GM23338 (cell line): ENCODE data around the gene WARS2. TPM values are rescaled to one million over a fixed set of nuclear protein-coding genes. Genes with fewer than 3 reads are reported as not detected.

Experiments
- ATAC-seq: fragments of 200-7000 bp; cut with Tn5 transposase; 3 replicates; pipeline ENCODE4 v1.9.1; 2020
- DNase-seq: peaks from one replicate; pipeline ENCODE4 v3.0.0-alpha.2; 2015; ENCODE audit warnings: low spot score
- H2AFZ ChIP-seq: fragments of 200-600 bp; sonication (generic); 2 replicates; pipeline ENCODE4 v1.8.0; 2016; ENCODE audit warnings: antibody characterized with exemption, mild to moderate bottlenecking, moderate library complexity
- H3F3A ChIP-seq: fragments of 200-600 bp; sonication (generic); replicated peaks from 2 replicates; pipeline ENCODE4 v1.8.0; 2017; ENCODE audit warnings: antibody characterized with exemption, mixed run types, low read depth
- H3K27ac ChIP-seq: fragments of 200-600 bp; sonication (generic); 2 replicates; pipeline ENCODE4 v1.6.1; 2016; ENCODE audit warnings: low read depth
- H3K27me3 ChIP-seq: fragments of 200-600 bp; sonication (generic); 2 replicates; pipeline ENCODE4 v1.8.0; 2016; ENCODE audit warnings: mild to moderate bottlenecking, mixed run types, moderate library complexity; ENCODE audit not compliant: insufficient read depth
- H3K36me3 ChIP-seq: fragments of 200-600 bp; sonication (generic); 2 replicates; pipeline ENCODE4 v1.8.0; 2016; ENCODE audit warnings: mild to moderate bottlenecking; ENCODE audit not compliant: insufficient read depth
- H3K4me1 ChIP-seq: fragments of 200-600 bp; sonication (generic); 2 replicates; pipeline ENCODE4 v1.8.0; 2016; ENCODE audit warnings: mild to moderate bottlenecking, moderate library complexity; ENCODE audit not compliant: insufficient read depth
- H3K4me2 ChIP-seq: fragments of 200-600 bp; sonication (generic); 2 replicates; pipeline ENCODE4 v1.7.1; 2017; ENCODE audit warnings: mixed run types
- H3K4me3 ChIP-seq: fragments of 200-600 bp; sonication (generic); 2 replicates; pipeline ENCODE4 v1.6.1; 2016; ENCODE audit warnings: mixed run types
- H3K79me2 ChIP-seq: fragments of 200-600 bp; sonication (generic); replicated peaks from 2 replicates; pipeline ENCODE4 v1.8.0; 2017; ENCODE audit warnings: mild to moderate bottlenecking; ENCODE audit not compliant: insufficient read depth
- H3K9me2 ChIP-seq: fragments of 200-600 bp; sonication (generic); 2 replicates; pipeline ENCODE4 v1.8.0; 2017; ENCODE audit not compliant: insufficient read depth
- H4K20me1 ChIP-seq: fragments of 200-600 bp; sonication (generic); replicated peaks from 2 replicates; pipeline ENCODE4 v1.8.0; 2017; ENCODE audit warnings: mild to moderate bottlenecking; ENCODE audit not compliant: insufficient read depth
- H3K27ac Mint-ChIP-seq: 2 replicates; pipeline ENCODE4 v1.8.0; 2020; ENCODE audit warnings: inconsistent platforms, mild to moderate bottlenecking, moderate library complexity, mixed read lengths
- H3K27me3 Mint-ChIP-seq: 3 replicates; pipeline ENCODE4 v1.8.0; 2022; ENCODE audit warnings: low read depth, mild to moderate bottlenecking, moderate library complexity, mixed read lengths, inconsistent platforms; ENCODE audit not compliant: insufficient read depth, poor library complexity
- H3K36me3 Mint-ChIP-seq: 3 replicates; pipeline ENCODE4 v1.8.0; 2021; ENCODE audit warnings: low read depth, mild to moderate bottlenecking, inconsistent platforms, moderate library complexity, mixed read lengths
- H3K4me1 Mint-ChIP-seq: 3 replicates; pipeline ENCODE4 v1.8.0; 2020; ENCODE audit warnings: mild to moderate bottlenecking, inconsistent platforms, mixed read lengths
- H3K4me3 Mint-ChIP-seq: 3 replicates; pipeline ENCODE4 v1.8.0; 2021; ENCODE audit warnings: moderate library complexity, mild to moderate bottlenecking, inconsistent platforms, mixed read lengths
- H3K9me3 Mint-ChIP-seq: 3 replicates; pipeline ENCODE4 v1.8.0; 2020; ENCODE audit warnings: moderate library complexity, mild to moderate bottlenecking, inconsistent platforms, mixed read lengths
- CTCF ChIP-seq, 2 experiments: fragments of 200-600 bp in 1 of 2; sonication (generic) in 1 of 2; conservative IDR thresholded peaks; 2 replicates each; pipeline versions ENCODE4 v1.5.1 to v1.6.1; 2016 to 2017; ENCODE audit warnings: antibody characterized with exemption in 2 of 2, low read depth in 2 of 2, mild to moderate bottlenecking in 2 of 2, moderate library complexity in 1 of 2
- ETS1 ChIP-seq: IDR thresholded peaks from 2 replicates; pipeline ENCODE4 v1.6.1; 2016; ENCODE audit warnings: antibody characterized with exemption
- EZH2phosphoT487 ChIP-seq: fragments of 200-600 bp; sonication (generic); IDR thresholded peaks from one replicate; pipeline ENCODE4 v1.8.1; 2018; ENCODE audit warnings: antibody characterized with exemption; ENCODE audit not compliant: unreplicated experiment
- STAT1 ChIP-seq: IDR thresholded peaks from one replicate; pipeline ENCODE4 v1.6.1; 2016; ENCODE audit warnings: antibody characterized with exemption; ENCODE audit not compliant: unreplicated experiment
- ZNF462 ChIP-seq: fragments of 250-450 bp; sonication (Bioruptor Pico); IDR thresholded peaks from 2 replicates; pipeline ENCODE4 v1.5.0; 2020; ENCODE audit warnings: mild to moderate bottlenecking, moderate library complexity
- polyA plus RNA-seq: library from polyadenylated mRNA; unstranded; fragments of >200 nt; fragmentation: Nextera tagmentation; extraction: Ambion mirVana; gene quantifications from 2 replicates; pipeline ENCODE4 v1.2.1, GENCODE V29; 2016
- total RNA-seq: library from RNA; depleted of rRNA; stranded (reverse); fragments of >200 nt; shearing (Covaris generic); gene quantifications from 2 replicates; pipeline ENCODE4 v1.2.3, GENCODE V29; 2014

Gene WARS2
- total and polyA plus RNA-seq, 2 experiments from 2014 or later, result 6.4 to 12.6 TPM

- TF ChIP-seq ZNF462 (CRISPR knock-in tag), result no peak
- TF ChIP-seq STAT1, result no peak
- no peak for TF ChIP-seq CTCF (conservative IDR thresholded peaks at IDR 0.05; ENCODE audit: low read depth in 2 of 2)
Measured at GRCh38 chr1:119143706-119144105, 3.3 kb upstream of the WARS2 start (continued).

GRCh38 chr1:119141660-119142059 is 1.2 kb upstream of the WARS2 start:
- no peak overlapping the region for H3K27ac ChIP-seq
- H3K27me3 Mint-ChIP-seq, result no peaks in the 10 kb centered on the region
- H3K4me1 Mint-ChIP-seq, result peaks cover 9% of the 10 kb centered on the region; the same call in 2 of the 3 replicates
- DNase-seq (no peak), ATAC-seq (no peak)
- peaks cover 27% of the 10 kb centered on the region for H3K79me2 ChIP-seq
- no peaks in the 10 kb centered on the region for H3K9me2 ChIP-seq
- 0 out of 2 replicates have a peak, but pooled peaks cover 7% of the 10 kb centered on the region for H3K4me1 ChIP-seq
- no peak overlapping the region for H3K4me3 Mint-ChIP-seq
- H3K27ac Mint-ChIP-seq, result no peak overlapping the region
- peaks cover 5% of the 10 kb centered on the region; the same call in 1 of the 2 replicates for H3F3A ChIP-seq
- H3K9me3 Mint-ChIP-seq, result no peaks in the 10 kb centered on the region
- no peaks in the 10 kb centered on the region for H3K36me3 ChIP-seq
- no peaks in the 10 kb centered on the region for H3K27me3 ChIP-seq
- H3K4me2 ChIP-seq, result peak overlapping the region; percentile 77
- no peaks in the 10 kb centered on the region for H4K20me1 ChIP-seq
- H3K4me3 ChIP-seq, result peak overlapping the region; percentile 64
- no peak overlapping the region for H2AFZ ChIP-seq
- peaks cover 3% of the 10 kb centered on the region; the same call in 1 of the 3 replicates for H3K36me3 Mint-ChIP-seq
- no peak for TF ChIP-seq ETS1
- no peak for TF ChIP-seq ZNF462 (CRISPR knock-in tag)
- no peak for TF ChIP-seq EZH2phosphoT487
